ENCODE results near the gene CDV3. TPM values are rescaled to one million over a fixed set of nuclear protein-coding genes. Genes with fewer than 3 reads are reported as not detected.
A peak's percentile ranks its signal among the peaks of the same experiment; 100 is the strongest.

CDV3 gene
- polyA plus RNA-seq, 5 donors = 96.9 to 122 (median 110) TPM

DNA sequence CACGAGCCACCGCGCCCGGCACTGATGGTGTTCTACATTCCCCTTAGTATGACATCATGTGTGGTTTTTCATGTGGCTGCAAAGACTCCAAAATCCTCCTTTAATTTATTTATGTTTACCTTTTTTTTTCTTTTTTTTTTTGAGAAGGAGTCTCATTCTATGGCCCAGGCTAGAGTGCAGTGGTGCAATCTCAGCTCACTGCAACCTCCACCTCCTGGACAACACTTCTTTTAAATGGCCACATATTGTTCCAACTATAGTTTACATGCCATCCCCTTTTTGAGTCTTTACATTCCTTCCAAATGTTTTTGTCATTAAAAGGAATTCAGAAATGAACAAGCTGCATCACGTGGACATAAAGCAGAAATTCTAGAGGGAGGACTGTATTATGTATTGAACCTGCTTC, 10.3 kb upstream of the CDV3 start:
- DNase-seq = no peak

DNA sequence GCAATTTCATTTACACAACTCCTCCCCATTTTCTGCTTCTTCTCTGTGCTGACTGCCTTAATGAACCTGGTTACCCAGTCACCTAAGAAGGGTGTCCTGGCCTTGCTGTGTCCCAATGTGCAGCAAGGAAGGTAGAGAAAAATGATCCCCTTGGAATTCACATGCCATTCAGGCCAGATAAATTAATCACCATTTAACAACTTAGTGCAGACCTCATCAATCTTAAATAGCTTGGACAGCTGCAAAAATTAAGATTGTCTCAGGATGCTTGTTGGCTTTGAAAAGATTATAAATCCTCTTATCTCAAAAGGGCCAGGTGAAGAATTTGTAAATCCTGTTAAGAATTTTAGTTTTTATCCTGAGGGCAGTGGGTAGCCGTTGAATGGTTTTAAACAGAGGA, 9.7 kb upstream of the CDV3 start:
- DNase-seq = no peak

GRCh38 chr3:133568294-133569014, 5.0 kb upstream of the CDV3 start:
- DNase-seq = no peak

- peak in 1 of 2 donors; percentile 17 for DNase-seq
Measured at GRCh38 chr3:133570139-133570936, 3.1 kb upstream of the CDV3 start.

DNA sequence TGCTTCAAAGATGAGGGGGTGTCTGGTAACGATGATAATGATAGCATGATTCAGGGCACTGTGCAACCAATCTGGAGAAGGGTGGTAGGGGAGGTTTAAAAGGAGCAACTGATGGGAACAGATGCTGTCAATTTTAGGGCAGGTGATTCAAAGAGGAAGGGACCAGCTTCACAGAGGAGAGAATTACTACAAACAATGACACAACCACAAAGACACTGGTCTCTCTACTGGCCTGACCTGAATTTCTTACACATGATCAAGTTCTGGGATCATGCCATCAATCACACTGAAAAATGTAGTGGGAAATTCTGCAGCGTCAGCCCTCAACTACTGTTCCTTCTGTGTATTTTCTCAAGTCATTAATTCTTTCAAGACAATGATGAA, 2.6 kb upstream of the CDV3 start:
- DNase-seq = no peak

- peak in 1 of 2 donors; percentile 14 for DNase-seq
Measured at GRCh38 chr3:133572158-133573053, 1.1 kb upstream of the CDV3 start.

GRCh38 chr3:133573054-133573628, 345 bp upstream of the CDV3 start:
- DNase-seq = peak; percentile 100

GRCh38 chr3:133574260-133574881, 885 bp downstream of the CDV3 start:
- DNase-seq = peak; percentile 70 to 72

DNA sequence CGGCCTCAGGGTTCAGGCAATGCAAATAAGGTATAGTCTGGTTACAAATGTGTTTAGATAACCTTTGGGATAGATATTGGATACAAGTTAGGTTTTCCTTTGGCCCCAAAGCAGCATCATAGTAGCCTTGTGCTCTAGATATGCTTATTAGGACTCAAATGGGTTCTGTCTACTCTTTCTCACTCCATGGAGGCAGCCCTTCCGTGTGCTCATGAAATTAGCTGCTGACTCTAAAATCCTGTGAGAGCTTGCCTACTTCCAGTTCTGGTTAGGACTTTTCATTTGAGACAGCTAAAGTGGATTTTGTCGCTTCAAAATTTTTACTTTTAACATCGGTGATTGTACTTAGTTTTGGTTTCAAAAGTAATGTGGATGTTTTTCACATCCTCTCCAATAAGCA, 1.6 kb downstream of the CDV3 start:
- DNase-seq = no peak

DNA sequence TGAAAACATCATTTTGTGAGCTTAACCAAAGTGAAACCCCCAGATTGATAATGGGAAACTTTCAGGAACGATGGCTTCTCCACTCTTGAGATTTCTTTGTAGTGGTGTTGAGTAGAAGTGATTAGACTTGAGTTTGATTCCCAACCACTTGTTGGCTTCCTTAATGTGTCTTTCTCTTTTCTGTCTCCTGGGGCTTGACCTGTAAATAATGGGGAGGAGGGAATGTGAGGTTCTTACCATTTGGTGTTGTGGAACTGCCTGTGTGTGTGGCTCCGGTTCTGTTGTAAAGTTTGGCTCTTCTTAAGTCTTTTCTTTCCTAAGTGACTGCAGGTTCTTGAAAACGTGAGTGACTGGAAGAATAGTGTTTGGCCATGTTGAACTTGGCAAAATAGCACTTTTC, 2.7 kb downstream of the CDV3 start:
- DNase-seq = no peak

- peak in 1 of 2 donors; percentile 14 for DNase-seq
Measured at GRCh38 chr3:133578548-133579191, 5.2 kb downstream of the CDV3 start.

- no peak for DNase-seq
Measured at GRCh38 chr3:133583396-133583795, 9.9 kb downstream of the CDV3 start.

GRCh38 chr3:133588035-133588434, 14.5 kb downstream of the CDV3 start:
- DNase-seq = no peak

DNA sequence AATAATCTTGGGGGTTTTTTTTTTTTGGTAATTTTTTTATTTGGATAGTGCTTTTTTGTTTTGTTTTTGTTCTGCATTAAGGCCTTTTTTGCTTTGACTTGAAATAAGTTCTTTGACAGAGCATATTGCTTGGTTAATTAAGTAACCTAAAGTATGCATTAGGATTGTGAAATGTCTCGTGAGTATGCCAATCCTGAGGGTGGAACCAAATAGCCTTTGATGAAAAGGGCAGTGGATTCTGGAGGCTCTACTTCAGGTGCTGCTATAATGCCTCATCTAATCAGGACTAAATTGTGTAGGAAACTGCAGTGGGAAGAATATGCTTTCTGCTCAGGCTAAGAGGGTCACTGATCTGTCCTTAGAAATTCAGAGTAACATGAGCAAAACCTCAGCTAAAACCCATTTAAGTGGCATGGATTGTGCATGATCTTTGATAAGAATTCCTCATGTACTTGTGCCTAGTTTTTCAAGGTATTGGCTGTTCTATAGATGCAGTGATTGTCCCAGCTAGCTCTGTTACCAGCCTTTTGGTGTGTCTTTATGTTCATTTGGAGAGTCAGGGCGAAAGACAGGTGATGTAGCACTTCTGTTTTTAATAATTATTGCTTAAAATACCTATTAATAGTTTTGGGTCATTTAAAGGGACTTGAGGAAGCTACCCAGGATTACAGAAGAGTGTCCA, 15.4 kb downstream of the CDV3 start:
- no peak for DNase-seq

DNA sequence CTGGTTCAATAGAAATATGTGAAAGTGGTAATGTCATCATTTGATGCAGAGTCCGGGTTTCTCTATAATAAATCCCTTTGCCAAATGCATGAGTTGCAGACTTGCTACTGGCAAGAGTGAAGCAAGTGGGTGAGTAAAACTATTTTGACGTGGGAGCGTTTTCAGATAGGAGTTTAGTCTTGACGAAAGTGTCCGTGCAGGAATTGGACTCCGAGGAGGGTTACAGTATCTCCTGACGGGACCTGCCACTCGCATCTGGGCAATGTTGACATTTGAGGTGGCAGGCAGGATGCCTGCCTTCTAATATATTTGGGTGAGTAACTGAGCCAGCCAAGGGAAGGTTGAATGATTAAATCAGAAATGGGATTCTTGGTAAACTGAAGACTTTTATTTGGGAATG, 16.0 kb downstream of the CDV3 start:
- no peak for DNase-seq

DNA sequence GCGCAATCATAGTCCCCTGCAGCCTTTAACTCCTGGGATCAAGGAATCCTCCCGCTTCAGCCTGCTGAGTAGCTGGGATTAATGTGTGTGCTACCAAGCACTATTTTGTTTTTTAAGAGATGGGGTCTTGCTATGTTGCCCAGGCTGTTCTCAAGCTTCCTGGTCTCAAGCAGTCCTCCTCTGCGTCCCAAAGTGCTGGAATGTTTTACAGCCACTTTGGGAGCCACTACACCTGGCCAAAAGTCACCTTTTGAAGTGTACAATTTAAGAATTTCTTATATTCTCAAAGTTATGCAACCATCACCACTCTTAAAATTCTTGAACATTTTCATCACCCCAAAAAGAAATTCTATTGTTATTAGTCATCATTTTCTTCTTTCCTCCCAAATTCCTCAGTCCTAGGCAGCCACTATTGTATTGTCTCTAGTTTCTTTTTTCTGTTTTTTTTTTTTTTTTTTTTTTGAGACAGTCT, 17.8 kb downstream of the CDV3 start:
- DNase-seq = no peak

DNA sequence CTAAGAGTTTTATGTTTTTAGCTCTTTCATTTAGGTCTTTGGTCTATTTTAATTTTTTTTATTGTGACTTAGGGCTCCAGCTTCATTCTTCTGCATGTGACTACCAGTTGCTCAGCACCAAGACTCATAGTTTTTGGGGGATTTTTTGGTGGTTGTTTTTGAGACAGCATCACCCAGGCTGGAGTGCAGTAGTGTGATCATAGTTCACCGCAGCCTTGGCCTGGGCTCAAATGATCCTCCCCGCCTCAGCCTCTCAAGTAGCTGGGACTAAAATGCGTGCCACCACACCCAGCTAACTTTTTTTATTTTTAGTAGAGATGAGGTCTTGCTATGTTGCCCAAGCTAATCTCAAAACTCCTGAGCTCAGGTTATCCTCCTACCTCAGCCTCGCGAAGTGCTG, 19.4 kb downstream of the CDV3 start:
- DNase-seq = no peak

DNA sequence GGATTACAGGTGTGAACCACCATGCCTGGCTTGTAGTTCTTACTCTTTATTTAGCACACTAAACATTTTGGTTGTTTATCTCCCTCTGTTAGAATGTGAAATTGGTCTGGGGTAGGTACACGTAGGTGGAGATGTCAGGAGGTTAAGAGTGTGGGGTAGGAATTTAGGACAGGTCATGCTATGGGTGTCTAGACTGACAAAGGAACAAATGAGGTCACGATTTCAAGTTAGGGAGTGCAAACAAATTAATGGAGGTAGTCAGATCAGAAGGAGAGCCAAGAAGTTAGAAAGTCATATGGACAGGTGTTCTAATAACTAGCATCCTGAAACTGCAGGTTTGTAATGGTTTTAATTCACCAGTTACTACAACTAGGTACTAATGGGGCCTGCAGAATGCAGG, 19.8 kb downstream of the CDV3 start:
- DNase-seq = no peak

DNA sequence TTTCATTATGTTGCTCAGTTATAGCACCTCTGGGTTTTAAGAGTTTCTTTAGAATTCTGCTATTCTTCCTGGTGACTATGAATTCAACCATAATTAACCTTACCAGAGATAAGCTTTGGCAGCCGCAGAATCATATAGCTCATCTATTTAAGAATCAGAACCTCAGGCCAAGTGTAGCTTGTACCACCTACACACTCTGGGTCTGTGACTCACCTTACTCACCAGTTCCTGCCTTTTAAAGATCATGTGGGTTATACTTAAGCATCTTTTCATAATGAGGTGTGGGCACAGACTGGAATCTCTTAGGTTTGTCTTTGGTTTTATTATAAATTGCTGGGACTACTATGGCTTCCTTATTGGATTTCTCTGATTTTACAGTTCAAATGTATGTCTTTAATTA, 21.9 kb downstream of the CDV3 start:
- DNase-seq = no peak

DNA sequence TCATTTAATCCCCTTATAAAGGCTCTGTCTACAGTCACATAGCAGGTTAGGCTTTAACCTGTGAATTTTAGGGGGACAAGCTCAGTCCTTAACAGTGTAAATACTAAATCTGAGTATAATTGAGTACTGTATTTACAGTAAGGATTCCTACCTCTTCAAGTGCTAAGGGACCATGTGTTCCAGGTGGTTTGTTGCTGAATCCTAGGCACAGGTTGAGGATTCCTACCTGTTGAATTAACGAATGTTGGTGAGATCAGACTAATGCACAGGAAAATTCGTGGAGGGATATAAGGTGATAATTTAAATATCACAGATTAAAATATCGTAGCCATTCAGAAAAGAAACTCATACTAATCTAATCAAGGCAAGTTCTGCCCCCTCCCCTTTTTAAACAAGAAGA, 24.9 kb downstream of the CDV3 start:
- no peak for DNase-seq
